NCI-H524 (cell line): Measurements from ENCODE around the gene RHOB.
"Not testable (repeated sequence)": the region's sequence is repeated elsewhere in the genome, so short reads cannot be mapped to it uniquely, and the experiment has no call there.

Source experiments
- DNase-seq, 2 experiments: peaks; one replicate each; lab custom pipeline; 2025; lab: John Stamatoyannopoulos, UW

Gene RHOB

GRCh38 chr2:20493095-20493494 lies 46.2 kb downstream of the RHOB start:
- not testable (repeated sequence) for DNase-seq

GRCh38 chr2:20494241-20494640 lies 47.4 kb downstream of the RHOB start:
- DNase-seq = no peak

GRCh38 chr2:20496076-20496872 lies 49.4 kb downstream of the RHOB start:
- no peak for DNase-seq

- DNase-seq = no peak
Measured at GRCh38 chr2:20496942-20497341, 50.1 kb downstream of the RHOB start.
